Spinal cord (tissue), 10 donors: ENCODE measurements around the gene POLD2. TPM values are rescaled to one million over a fixed set of nuclear protein-coding genes. Genes with fewer than 3 reads are reported as not detected.
A peak's percentile ranks its signal among the peaks of the same experiment; 100 is the strongest.
"Not testable (repeated sequence)": the region's sequence is repeated elsewhere in the genome, so short reads cannot be mapped to it uniquely, and the experiment has no call there.

Experiments used
- DNase-seq, 6 donors: peaks; one replicate each; pipeline versions ENCODE4 v3.0.0 to v3.0.0-alpha.2; 2013 to 2015; ENCODE audit warnings: low spot score in 6 of 6, low read depth in 4 of 6
- H3K27ac ChIP-seq: one replicate; pipeline ENCODE4 v1.5.1; 2013; ENCODE audit warnings: low read depth, low read length, control low read depth
- H3K27me3 ChIP-seq: one replicate; pipeline ENCODE4 v1.6.1; 2013; ENCODE audit warnings: low read length; ENCODE audit not compliant: control insufficient read depth, insufficient read depth
- H3K36me3 ChIP-seq: one replicate; pipeline ENCODE4 v1.6.1; 2013; ENCODE audit warnings: low read length; ENCODE audit not compliant: control insufficient read depth, insufficient read depth
- H3K4me1 ChIP-seq: one replicate; pipeline ENCODE4 v1.6.1; 2013; ENCODE audit warnings: low read length; ENCODE audit not compliant: control insufficient read depth, insufficient read depth
- H3K4me3 ChIP-seq: one replicate; pipeline ENCODE4 v1.5.1; 2013; ENCODE audit warnings: low read depth, low read length, control low read depth
- H3K9me3 ChIP-seq: one replicate; pipeline ENCODE4 v1.6.1; 2013; ENCODE audit warnings: low read length; ENCODE audit not compliant: control insufficient read depth, insufficient read depth
- WGBS: methylation state at CpG from one replicate; pipeline ENCODE4 v1.1.5; 2013; ENCODE audit warnings: missing lambda C conversion rate; ENCODE audit not compliant: insufficient coverage; 5-methylcytosine and 5-hydroxymethylcytosine counted together
- polyA plus RNA-seq, 2 donors: library from polyadenylated mRNA; unstranded; fragments of 120-200 nt; gene quantifications; one replicate each; pipeline ENCODE4 v1.2.1, GENCODE V29; 2013; ENCODE audit not compliant: insufficient read length in 2 of 2
- total RNA-seq, 2 donors: library from RNA; depleted of rRNA in 1 of 2; stranded (reverse); fragments of 120-200 nt in 1 of 2; fragments of >200 nt in 1 of 2; gene quantifications; one replicate each; pipeline versions ENCODE4 v1.2.3 to v1.2.4, GENCODE V29; 2013 to 2014
- donor health status: healthy.

POLD2 gene
- total and polyA plus RNA-seq, 4 donors: 40.7 to 115 (median 100) TPM

- not testable (repeated sequence) for H3K9me3 ChIP-seq, H3K36me3 ChIP-seq, H3K4me3 ChIP-seq, DNase-seq, H3K27ac ChIP-seq, H3K27me3 ChIP-seq
- WGBS: 92% methylated on average over 2 of the region's 4 CpGs
- H3K4me1 ChIP-seq: peaks cover 19% of the 10 kb centered on the region
Observed at GRCh38 chr7:44126574-44126973, 3.2 kb upstream of the POLD2 start.

- Histone ChIP-seq H3K27ac (no peak overlapping the region), H3K27me3 (no peaks in the 10 kb centered on the region), H3K9me3 (peaks cover 2% of the 10 kb centered on the region), H3K4me1 (peaks cover 20% of the 10 kb centered on the region), H3K36me3 (peaks cover 14% of the 10 kb centered on the region), H3K4me3 (no peak overlapping the region)
- no peak for DNase-seq
- WGBS: 100% methylated on average over 2 of the region's 6 CpGs
Observed at GRCh38 chr7:44124822-44125202, 1.5 kb upstream of the POLD2 start.

GRCh38 chr7:44122529-44122928 lies 819 bp downstream of the POLD2 start:
- no peak for DNase-seq
- peak overlapping the region; percentile 60 for H3K4me3 ChIP-seq
- H3K9me3 ChIP-seq: peaks cover 2% of the 10 kb centered on the region
- H3K36me3 ChIP-seq: peaks cover 35% of the 10 kb centered on the region
- peaks cover 23% of the 10 kb centered on the region for H3K4me1 ChIP-seq
- H3K27ac ChIP-seq: peak overlapping the region; percentile 82
- WGBS: 40% methylated on average over 1 of the region's 1 CpG
- no peaks in the 10 kb centered on the region for H3K27me3 ChIP-seq

GRCh38 chr7:44121761-44122420 lies 1.5 kb downstream of the POLD2 start:
- Histone ChIP-seq H3K27ac (no peak overlapping the region), H3K4me3 (no peak overlapping the region), H3K36me3 (peaks cover 41% of the 10 kb centered on the region)

GRCh38 chr7:44120395-44120794 lies 3.0 kb downstream of the POLD2 start:
- DNase-seq: no peak
- Histone ChIP-seq H3K27me3 (no peaks in the 10 kb centered on the region), H3K4me1 (peaks cover 36% of the 10 kb centered on the region), H3K9me3 (no peaks in the 10 kb centered on the region), H3K36me3 (peaks cover 56% of the 10 kb centered on the region), H3K4me3 (no peak overlapping the region), H3K27ac (no peak overlapping the region)
- no CpG with 5 or more reads among the region's 6 CpGs for WGBS

More at GRCh38 chr7:44121761-44122420, 1.5 kb downstream of the POLD2 start:
- no peak for DNase-seq
- H3K4me1 ChIP-seq: peaks cover 23% of the 10 kb centered on the region
- no peaks in the 10 kb centered on the region for H3K9me3 ChIP-seq
- H3K27me3 ChIP-seq: no peaks in the 10 kb centered on the region
- 88% methylated on average over 11 of the region's 12 CpGs for WGBS

GRCh38 chr7:44119829-44120380 lies 3.4 kb downstream of the POLD2 start:
- no peaks in the 10 kb centered on the region for H3K9me3 ChIP-seq
- peaks cover 41% of the 10 kb centered on the region for H3K4me1 ChIP-seq
- H3K4me3 ChIP-seq: no peak overlapping the region
- peaks cover 60% of the 10 kb centered on the region for H3K36me3 ChIP-seq
- WGBS: 86% methylated on average over 8 of the region's 8 CpGs
- DNase-seq: no peak
- no peak overlapping the region for H3K27ac ChIP-seq
- no peaks in the 10 kb centered on the region for H3K27me3 ChIP-seq

- Histone ChIP-seq H3K4me3 (no peak overlapping the region), H3K27me3 (no peaks in the 10 kb centered on the region), H3K4me1 (peaks cover 50% of the 10 kb centered on the region), H3K36me3 (peaks cover 80% of the 10 kb centered on the region), H3K9me3 (no peaks in the 10 kb centered on the region), H3K27ac (no peak overlapping the region)
- 95% methylated on average over 11 of the region's 13 CpGs for WGBS
- no peak for DNase-seq
Observed at GRCh38 chr7:44117801-44118429, 5.4 kb downstream of the POLD2 start.

GRCh38 chr7:44116789-44117666 lies 6.3 kb downstream of the POLD2 start:
- no peaks in the 10 kb centered on the region for H3K27me3 ChIP-seq
- no peak overlapping the region for H3K4me3 ChIP-seq
- H3K36me3 ChIP-seq: peaks cover 89% of the 10 kb centered on the region
- H3K27ac ChIP-seq: no peak overlapping the region
- DNase-seq: no peak
- peaks cover 54% of the 10 kb centered on the region for H3K4me1 ChIP-seq
- 93% methylated on average over 24 of the region's 25 CpGs for WGBS
- H3K9me3 ChIP-seq: no peaks in the 10 kb centered on the region

- Histone ChIP-seq H3K27ac (no peak overlapping the region), H3K4me3 (no peak overlapping the region), H3K4me1 (peaks cover 57% of the 10 kb centered on the region), H3K9me3 (no peaks in the 10 kb centered on the region), H3K27me3 (no peaks in the 10 kb centered on the region), H3K36me3 (peaks cover 90% of the 10 kb centered on the region)
- DNase-seq: no peak
- WGBS: 87% methylated on average over 13 of the region's 17 CpGs
Observed at GRCh38 chr7:44116087-44116788, 7.1 kb downstream of the POLD2 start.
